Measurements from ENCODE around the gene CDK2. TPM values are rescaled to one million over a fixed set of nuclear protein-coding genes. Genes with fewer than 3 reads are reported as not detected.
A peak's percentile ranks its signal among the peaks of the same experiment; 100 is the strongest.

The CDK2 gene
- total RNA-seq, 1 donor from 2014 or later = 46.5 TPM

- H3K9ac ChIP-seq = peak within 1 kb of the TSS; percentile 73
- H3K27me3 Mint-ChIP-seq (ENCODE audit: insufficient read depth, low read depth) = peaks cover 7% of the 10 kb centered on the region
- H3K4me2 ChIP-seq = peak within 1 kb of the TSS; percentile 88
- no peak for TF ChIP-seq EZH2phosphoT487 (IDR thresholded peaks at IDR 0.05)
- TF ChIP-seq CTCF (IDR thresholded peaks at IDR 0.05) = no peak
- TF ChIP-seq EZH2 (IDR thresholded peaks at IDR 0.05) = no peak
- H3K27ac Mint-ChIP-seq = peak within 1 kb of the TSS; percentile 90
- no peaks in the 10 kb centered on the region for H3K9me3 Mint-ChIP-seq
- H3K9me3 ChIP-seq (ENCODE audit: low read depth) = no peaks in the 10 kb centered on the region
- peaks cover 17% of the 10 kb centered on the region for H3F3A ChIP-seq (ENCODE audit: low read depth)
- peaks cover 30% of the 10 kb centered on the region for H3K4me1 Mint-ChIP-seq
- peak within 1 kb of the TSS; percentile 93 for H2AFZ ChIP-seq (replicated peaks)
- peaks cover 7% of the 10 kb centered on the region for H3K36me3 Mint-ChIP-seq
- H3K4me3 Mint-ChIP-seq = peak within 1 kb of the TSS; percentile 99
- peak within 1 kb of the TSS; percentile 91 for H3K4me3 ChIP-seq
- DNase-seq (ENCODE audit: low spot score) = peak; percentile 81
- H3K27me3 ChIP-seq = no peaks in the 10 kb centered on the region
- H3K36me3 ChIP-seq = no peaks in the 10 kb centered on the region
- H3K27ac ChIP-seq = peak within 1 kb of the TSS; percentile 86
- peaks cover 57% of the 10 kb centered on the region for H3K79me2 ChIP-seq (ENCODE audit: low read depth)
- peaks cover 10% of the 10 kb centered on the region for H4K20me1 ChIP-seq (ENCODE audit: low read depth)
- H3K4me1 ChIP-seq = peaks cover 3% of the 10 kb centered on the region
Observed at GRCh38 chr12:55965941-55966407, 656 bp upstream of the CDK2 start, which contains the start of gene PMEL. PMEL (minus strand) TSS chr12:55966042; CDS start chr12:55966011, 31 bp downstream.

GRCh38 chr12:55969356-55969755 lies 2.7 kb downstream of the CDK2 start:
- Histone ChIP-seq H3K9me3 (ENCODE audit: low read depth) (no peaks in the 10 kb centered on the region), H3F3A (ENCODE audit: low read depth) (peaks cover 39% of the 10 kb centered on the region), H3K79me2 (ENCODE audit: low read depth) (peaks cover 40% of the 10 kb centered on the region), H3K27me3 (no peaks in the 10 kb centered on the region), H3K4me3 (no peak overlapping the region), H3K36me3 (no peaks in the 10 kb centered on the region), H2AFZ (replicated peaks) (no peak overlapping the region), H3K27ac (no peak overlapping the region), H3K4me2 (no peak overlapping the region), H4K20me1 (ENCODE audit: low read depth) (peaks cover 10% of the 10 kb centered on the region), H3K4me1 (peaks cover 3% of the 10 kb centered on the region), H3K9ac (no peak overlapping the region)
- DNase-seq (ENCODE audit: low spot score) = no peak
- Mint-ChIP-seq H3K4me1 (peaks cover 34% of the 10 kb centered on the region), H3K27ac (no peak overlapping the region), H3K27me3 (ENCODE audit: insufficient read depth, low read depth) (peaks cover 7% of the 10 kb centered on the region), H3K4me3 (peak overlapping the region; percentile 51), H3K36me3 (peaks cover 8% of the 10 kb centered on the region), H3K9me3 (no peaks in the 10 kb centered on the region)
- TF ChIP-seq EZH2phosphoT487 (IDR thresholded peaks at IDR 0.05) = no peak
- TF ChIP-seq EZH2 (IDR thresholded peaks at IDR 0.05) = no peak
- no peak for TF ChIP-seq CTCF (IDR thresholded peaks at IDR 0.05)

GRCh38 chr12:55970775-55971174 lies 4.1 kb downstream of the CDK2 start:
- Histone ChIP-seq H3K4me3 (no peak overlapping the region), H3K4me1 (peaks cover 9% of the 10 kb centered on the region), H3K79me2 (ENCODE audit: low read depth) (peaks cover 41% of the 10 kb centered on the region), H3K27me3 (no peaks in the 10 kb centered on the region), H3F3A (ENCODE audit: low read depth) (peaks cover 40% of the 10 kb centered on the region), H3K9me3 (ENCODE audit: low read depth) (no peaks in the 10 kb centered on the region), H3K9ac (no peak overlapping the region), H3K27ac (no peak overlapping the region), H4K20me1 (ENCODE audit: low read depth) (peaks cover 10% of the 10 kb centered on the region), H3K4me2 (no peak overlapping the region), H2AFZ (replicated peaks) (no peak overlapping the region), H3K36me3 (no peaks in the 10 kb centered on the region)
- peaks cover 2% of the 10 kb centered on the region for H3K27me3 Mint-ChIP-seq (ENCODE audit: insufficient read depth, low read depth)
- peak overlapping the region; percentile 36 for H3K27ac Mint-ChIP-seq
- H3K4me1 Mint-ChIP-seq = peaks cover 31% of the 10 kb centered on the region
- peaks cover 11% of the 10 kb centered on the region for H3K36me3 Mint-ChIP-seq
- peak overlapping the region; percentile 12 for H3K4me3 Mint-ChIP-seq
- H3K9me3 Mint-ChIP-seq = no peaks in the 10 kb centered on the region
- no peak for DNase-seq (ENCODE audit: low spot score)
- no peak for TF ChIP-seq CTCF (IDR thresholded peaks at IDR 0.05)
- TF ChIP-seq EZH2 (IDR thresholded peaks at IDR 0.05) = no peak
- no peak for TF ChIP-seq EZH2phosphoT487 (IDR thresholded peaks at IDR 0.05)
